ENCODE measurements around the gene POLR3K. TPM values are rescaled to one million over a fixed set of nuclear protein-coding genes. Genes with fewer than 3 reads are reported as not detected.
"Not testable (repeated sequence)": the region's sequence is repeated elsewhere in the genome, so short reads cannot be mapped to it uniquely, and the experiment has no call there.

The POLR3K gene
- total RNA-seq, 1 experiment from 2014 or later: 53.6 TPM

GRCh38 chr16:17062-17765, 36.2 kb downstream of the POLR3K start:
- not testable (repeated sequence) for H3K27ac ChIP-seq (ENCODE audit: insufficient read length, low read depth, low read length); H2BK15ac ChIP-seq (ENCODE audit: low read depth, low read length); H2BK12ac ChIP-seq (ENCODE audit: insufficient read length, low read depth, low read length); H3K23me2 ChIP-seq (ENCODE audit: insufficient read length, low read depth, low read length, poor library complexity, severe bottlenecking); H3T11ph ChIP-seq (ENCODE audit: low read length); H3K27me3 ChIP-seq (ENCODE audit: insufficient read depth, low read length); H4K20me1 ChIP-seq (ENCODE audit: control insufficient read depth, insufficient read depth, insufficient read length); H4K5ac ChIP-seq (ENCODE audit: insufficient read length, low read depth, low read length); H3K23ac ChIP-seq (ENCODE audit: insufficient read length, low read depth, low read length); H3K79me2 ChIP-seq (ENCODE audit: insufficient read depth, low read length); H3K9ac ChIP-seq (ENCODE audit: extremely low read depth, insufficient read length, low read length); H3K36me3 Mint-ChIP-seq (ENCODE audit: insufficient read depth in 1 of 3, low read depth in 3 of 3); H3K4me3 Mint-ChIP-seq; H2AK5ac ChIP-seq (ENCODE audit: insufficient read length, low read length); H3K18ac ChIP-seq (ENCODE audit: insufficient read length, low read depth, low read length); H3K4me1 ChIP-seq (ENCODE audit: insufficient read depth, low read length); H2BK5ac ChIP-seq (ENCODE audit: insufficient read length, low read length); H4K8ac ChIP-seq (replicated peaks; ENCODE audit: insufficient read length, low read depth, low read length); H3K56ac ChIP-seq (ENCODE audit: insufficient read length, low read depth, low read length); H3K14ac ChIP-seq (ENCODE audit: insufficient read depth, low read length); DNase-seq; H4K91ac ChIP-seq (ENCODE audit: insufficient read length, low read depth, low read length); H3K4me2 ChIP-seq (ENCODE audit: insufficient read depth, insufficient read length, low read length); H3K27ac Mint-ChIP-seq; H2AFZ ChIP-seq (ENCODE audit: low read length); H3K4ac ChIP-seq (ENCODE audit: low read depth, low read length); H3K9me3 Mint-ChIP-seq; H2BK120ac ChIP-seq (ENCODE audit: low read depth, low read length, poor library complexity, severe bottlenecking); H3K79me1 ChIP-seq (ENCODE audit: insufficient read depth, low read depth, low read length, poor library complexity, severe bottlenecking); H3K27me3 Mint-ChIP-seq (ENCODE audit: low read depth); H2BK20ac ChIP-seq (ENCODE audit: low read depth, low read length, poor library complexity, severe bottlenecking); H3K4me1 Mint-ChIP-seq; H3K9me3 ChIP-seq (ENCODE audit: control insufficient read depth, low read depth, low read length)
- WGBS (ENCODE audit: extremely low coverage, insufficient read length, low lambda C conversion rate): no CpG with 5 or more reads among the region's 20 CpGs

All from H9 (cell line).